Ammon's horn (tissue), 1 donor: ENCODE data around the gene TMC5.
"Not testable (repeated sequence)": the region's sequence is repeated elsewhere in the genome, so short reads cannot be mapped to it uniquely, and the experiment has no call there.

Source experiments
- DNase-seq: peaks from one replicate; pipeline ENCODE4 v3.0.0-alpha.2; 2016; ENCODE audit warnings: low spot score

TMC5 gene

GRCh38 chr16:19417640-19418039 lies at the start of gene TMC5:
Gene TMC5 (plus strand): TSS chr16:19417883. CDS start chr16:19440039, 22,156 bp downstream.
- DNase-seq = no peak

GRCh38 chr16:19372541-19372940 lies 45.1 kb upstream of the TMC5 start:
- DNase-seq = not testable (repeated sequence)

- no peak for DNase-seq
Observed at GRCh38 chr16:19374402-19374801, 43.3 kb upstream of the TMC5 start.

DNA sequence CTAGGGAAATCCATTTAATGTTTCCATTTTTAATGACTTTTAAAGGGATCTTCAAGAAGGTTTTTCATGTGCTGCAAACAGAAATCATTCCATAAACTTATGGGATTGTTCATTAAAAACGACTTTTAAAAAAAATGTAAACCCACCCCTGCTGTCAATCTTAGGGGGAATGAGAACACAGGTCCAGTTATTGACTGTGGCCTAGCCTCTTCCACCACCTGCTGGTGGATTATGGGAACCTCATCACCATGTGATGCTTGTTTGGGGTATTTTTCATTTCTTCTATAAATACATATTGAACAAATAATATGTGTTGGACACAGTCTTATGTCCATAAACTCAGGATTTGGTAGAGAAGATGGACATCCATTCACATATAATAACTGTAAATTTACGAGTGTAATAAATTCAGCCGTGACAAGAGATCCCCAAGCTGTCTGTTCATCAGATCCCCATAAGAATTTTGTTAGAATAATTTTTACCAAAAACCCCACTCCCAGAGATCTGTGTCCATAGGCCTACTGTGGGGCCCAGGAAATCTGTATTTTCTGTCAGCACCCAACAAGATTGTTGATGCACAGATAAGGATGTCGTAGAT lies 42.0 kb upstream of the TMC5 start:
- DNase-seq = peak; percentile 73

- DNase-seq = no peak
Observed at GRCh38 chr16:19377864-19378263, 39.8 kb upstream of the TMC5 start.

DNA sequence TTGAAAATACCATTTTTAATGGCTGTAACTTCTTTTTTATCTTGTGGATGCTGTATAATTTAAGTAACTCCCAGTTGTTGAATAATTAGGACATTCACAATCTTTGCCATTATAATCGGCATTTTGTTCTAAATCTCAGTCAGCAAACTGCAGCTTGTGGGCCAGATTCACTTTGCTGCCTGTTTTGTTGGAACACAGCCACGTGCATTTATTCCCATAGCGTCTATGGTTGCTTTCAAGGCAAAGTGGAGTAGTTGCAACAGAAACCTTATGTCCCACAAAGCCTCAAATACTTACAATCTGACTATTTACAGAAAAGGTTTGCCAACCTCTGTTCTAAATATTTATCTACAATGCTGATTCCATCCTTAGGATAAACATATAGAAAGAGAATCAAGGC lies 39.2 kb upstream of the TMC5 start:
- DNase-seq = peak; percentile 18

GRCh38 chr16:19379838-19380237 lies 37.8 kb upstream of the TMC5 start:
- DNase-seq = no peak

- peak; percentile 12 for DNase-seq
Observed at GRCh38 chr16:19380328-19380727, 37.4 kb upstream of the TMC5 start.

DNA sequence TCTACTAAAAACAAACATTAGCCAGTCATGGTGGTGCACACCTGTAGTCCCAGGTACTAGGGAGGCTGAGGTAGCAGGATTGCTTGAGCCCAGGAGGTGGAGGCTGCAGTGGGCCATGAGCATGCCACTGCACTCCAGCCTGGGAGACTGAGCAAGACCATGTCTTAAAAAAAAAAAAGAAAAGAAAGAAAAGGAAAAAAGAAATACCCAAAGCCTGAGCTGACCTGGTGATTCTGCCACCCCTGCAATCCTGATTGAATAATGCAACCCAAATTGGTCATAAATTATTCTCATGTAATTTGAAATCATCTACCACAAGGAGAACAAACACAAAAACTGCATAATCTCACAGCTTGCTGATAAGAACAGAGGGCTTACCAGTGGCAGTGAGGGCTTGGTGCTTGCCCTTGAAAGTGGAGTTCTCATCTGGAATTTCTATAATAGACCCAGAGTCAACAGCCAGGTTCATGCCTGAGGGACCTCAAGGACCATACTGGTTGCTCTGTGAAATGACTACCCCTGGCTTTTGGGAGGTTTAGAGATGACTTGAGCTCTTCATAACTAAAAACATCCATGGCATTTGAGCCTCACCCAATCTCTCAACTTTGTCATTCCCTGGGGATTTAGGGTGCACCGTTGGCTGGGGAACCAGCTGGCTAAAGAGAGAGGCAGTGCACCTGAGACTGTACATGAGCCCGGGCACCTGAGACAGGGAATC lies 35.4 kb upstream of the TMC5 start:
- DNase-seq = no peak

DNA sequence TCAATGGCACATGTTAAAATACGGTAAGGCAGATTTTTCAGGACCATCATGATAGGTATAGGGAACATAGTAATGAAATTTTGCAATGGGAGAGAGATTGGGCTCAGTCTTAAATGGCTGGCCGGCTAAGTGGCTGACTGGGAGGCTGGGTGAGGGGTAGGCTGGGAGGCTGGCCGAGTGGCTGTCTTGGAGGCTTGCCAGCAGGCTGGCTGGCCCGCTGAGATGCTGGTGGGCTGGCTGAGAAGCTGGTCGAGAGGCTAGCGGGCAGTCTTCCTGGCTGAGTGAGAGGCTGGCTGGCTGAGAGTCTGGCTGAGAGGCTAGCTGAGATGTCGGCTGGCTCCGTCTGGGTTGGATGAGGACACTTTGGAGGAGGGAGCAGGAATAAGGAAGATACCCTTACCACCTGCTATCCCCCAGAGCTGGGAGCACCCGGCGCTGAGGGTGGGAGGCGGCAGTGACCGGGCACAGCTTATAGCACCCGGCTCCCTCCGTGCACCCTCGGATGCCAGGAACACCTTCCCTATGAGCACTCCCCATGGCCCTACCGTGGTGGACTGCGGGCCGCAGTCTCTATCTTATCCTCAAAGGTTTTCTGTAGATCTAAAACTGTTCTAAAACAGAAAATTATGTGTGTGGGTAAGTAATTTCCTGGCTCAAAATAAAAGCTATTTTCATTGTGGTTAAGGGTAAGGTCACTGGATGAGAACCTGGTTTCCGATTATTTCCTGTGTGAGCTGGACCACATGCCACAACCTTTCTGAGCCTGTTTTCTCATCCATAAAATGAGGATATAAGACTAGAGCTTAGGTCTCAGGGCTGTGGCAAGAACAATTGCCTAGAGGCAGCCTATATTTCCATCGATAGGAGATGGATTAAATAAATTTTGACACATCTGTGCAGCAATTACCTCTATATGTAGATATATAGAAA lies 34.5 kb upstream of the TMC5 start:
- DNase-seq = peak; percentile 47

DNA sequence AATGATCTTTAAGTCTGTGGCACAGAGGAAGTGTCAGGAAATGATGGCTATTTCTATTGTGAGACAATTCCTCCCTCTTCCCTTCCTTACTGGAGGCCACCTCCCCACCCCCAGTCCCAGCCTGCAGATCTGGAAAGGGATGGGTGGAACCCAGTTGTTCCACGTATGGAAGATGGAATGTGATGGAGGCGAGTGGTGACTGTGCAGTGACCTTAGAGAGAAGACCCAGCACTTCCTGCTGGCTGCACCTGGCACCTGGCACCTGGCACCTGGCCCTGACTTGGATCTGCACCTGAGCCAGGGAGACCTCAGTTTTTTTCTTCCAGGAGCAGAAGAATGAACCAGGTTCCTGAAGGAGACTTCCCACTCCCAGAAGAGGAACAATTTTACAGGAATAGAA lies 33.0 kb upstream of the TMC5 start:
- no peak for DNase-seq

GRCh38 chr16:19386525-19386924 lies 31.2 kb upstream of the TMC5 start:
- DNase-seq = no peak

DNA sequence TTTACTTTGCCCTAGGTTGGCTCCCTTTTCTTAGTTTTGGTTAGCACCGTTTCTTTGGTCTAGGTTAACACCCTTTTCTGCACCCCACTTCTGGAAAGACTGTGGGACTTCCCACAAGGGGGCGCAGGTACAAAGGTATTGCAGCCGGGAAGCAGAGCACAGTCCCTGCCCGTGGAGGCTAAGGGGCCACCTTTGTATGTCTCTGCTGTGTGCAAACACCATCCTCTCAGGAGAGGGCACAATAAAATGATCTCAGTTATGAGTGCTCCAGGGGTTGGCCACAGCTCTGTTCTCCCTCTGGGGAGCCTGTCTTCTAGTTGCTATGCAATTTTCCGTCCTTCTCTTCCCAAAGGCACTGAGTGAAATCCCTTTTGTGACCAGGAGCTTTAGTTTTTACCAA lies 28.4 kb upstream of the TMC5 start:
- DNase-seq = peak; percentile 20

DNA sequence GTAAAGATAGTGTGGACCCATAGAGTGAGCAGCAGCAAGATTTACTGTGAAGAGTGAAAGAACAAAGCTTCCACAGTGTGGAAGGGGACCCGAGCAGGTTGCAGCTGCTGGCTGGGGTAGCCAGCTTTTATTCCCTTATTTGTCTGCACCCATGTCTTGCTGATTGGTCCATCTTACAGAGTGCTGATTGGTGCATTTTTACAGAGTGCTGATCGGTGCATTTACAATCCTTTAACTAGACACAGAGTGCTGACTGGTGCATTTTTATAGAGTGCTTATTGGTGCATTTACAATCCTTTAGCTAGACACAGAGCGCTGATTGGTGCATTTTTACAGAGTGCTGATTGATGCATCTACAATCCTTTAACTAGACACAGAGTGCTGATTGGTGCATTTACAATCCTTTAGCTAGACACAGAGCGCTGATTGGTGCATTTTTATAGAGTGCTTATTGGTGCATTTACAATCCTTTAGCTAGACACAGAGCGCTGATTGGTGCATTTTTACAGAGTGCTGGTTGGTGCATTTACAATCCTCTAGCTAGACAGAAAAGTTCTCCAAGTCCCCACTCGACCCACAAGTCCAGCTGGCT lies 26.4 kb upstream of the TMC5 start:
- not testable (repeated sequence) for DNase-seq

DNA sequence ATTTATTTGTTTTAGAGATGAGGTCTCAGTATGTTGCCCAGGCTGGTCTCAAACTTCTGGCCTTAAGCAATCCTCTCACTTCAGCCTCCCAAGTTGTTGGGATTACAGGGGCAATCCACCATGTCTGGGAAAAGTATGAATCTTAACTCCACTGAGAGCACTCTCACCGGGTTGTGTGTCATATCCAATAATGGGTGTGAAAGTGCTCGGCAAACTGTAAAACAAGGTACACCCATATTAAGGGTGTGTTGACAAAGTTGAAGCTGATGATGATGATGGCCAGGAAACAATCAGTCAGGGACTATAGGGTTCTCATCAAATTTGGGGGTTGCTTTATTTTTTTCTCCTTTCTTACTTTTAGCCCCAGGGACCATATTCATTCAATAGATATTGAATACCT lies 25.3 kb upstream of the TMC5 start:
- no peak for DNase-seq

- DNase-seq = no peak
Observed at GRCh38 chr16:19393226-19394111, 24.2 kb upstream of the TMC5 start.

- DNase-seq = not testable (repeated sequence)
Observed at GRCh38 chr16:19395646-19396267, 21.9 kb upstream of the TMC5 start.

- no peak for DNase-seq
Observed at GRCh38 chr16:19396555-19397011, 21.1 kb upstream of the TMC5 start.

DNA sequence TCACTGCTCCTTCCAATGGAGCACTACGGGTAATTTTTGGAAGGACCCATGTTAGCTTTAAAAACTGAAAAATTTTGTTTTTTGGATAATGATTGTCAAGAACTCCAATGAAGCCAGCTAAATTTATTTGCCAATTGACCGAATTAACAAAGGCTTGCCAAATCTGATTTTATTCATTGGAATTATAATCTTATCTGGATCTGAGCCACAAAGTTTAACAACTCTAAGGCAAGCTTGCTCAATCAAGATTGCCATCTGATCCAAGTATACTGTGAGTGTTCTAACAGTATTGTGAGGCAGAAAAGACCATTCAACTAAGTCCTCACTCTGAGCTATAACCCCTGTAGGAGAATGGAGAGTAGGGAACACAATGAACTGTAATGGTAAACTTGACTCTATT lies 20.3 kb upstream of the TMC5 start:
- not testable (repeated sequence) for DNase-seq

DNA sequence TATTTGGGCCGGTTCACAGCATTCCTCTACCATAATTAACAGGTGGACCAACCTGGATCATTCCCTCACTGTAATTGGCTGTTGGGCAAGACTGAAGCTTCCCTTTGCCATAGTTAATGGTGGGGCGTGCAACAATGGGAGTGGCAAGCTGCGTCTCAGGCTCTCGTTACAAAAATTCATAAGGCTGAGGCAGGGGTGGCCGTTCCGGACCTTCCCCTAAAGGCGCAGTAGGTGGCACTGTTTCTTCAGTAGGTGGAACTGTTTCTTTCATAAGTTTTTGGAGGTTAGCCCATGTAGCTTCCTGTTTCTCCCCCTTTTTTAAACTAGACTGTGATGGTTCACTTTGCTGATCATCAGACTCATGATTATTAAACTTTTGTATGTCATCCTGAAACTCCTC lies 17.0 kb upstream of the TMC5 start:
- DNase-seq = no peak
